Neural cell (in vitro differentiated cells): Measurements from ENCODE around the gene TMEM31. TPM values are rescaled to one million over a fixed set of nuclear protein-coding genes. Genes with fewer than 3 reads are reported as not detected.

Experiments
- H2AFZ ChIP-seq: fragments of 200-600, 300-800 bp; sonication (generic), shearing (Covaris generic); 2 replicates; pipeline ENCODE4 v1.6.0; 2014; ENCODE audit warnings: low read depth, mild to moderate bottlenecking, antibody characterized with exemption, low read length, moderate library complexity
- H3F3A ChIP-seq: fragments of 200-600 bp; shearing (Covaris generic); 2 replicates; pipeline ENCODE4 v1.6.1; 2016; ENCODE audit warnings: mild to moderate bottlenecking, moderate library complexity, mixed read lengths, antibody characterized with exemption, low read length; ENCODE audit not compliant: insufficient read depth, poor library complexity, severe bottlenecking
- H3K27ac ChIP-seq: fragments of 200-600, 300-800 bp; sonication (generic), shearing (Covaris generic); 2 replicates; pipeline ENCODE4 v1.5.1; 2014; ENCODE audit warnings: mild to moderate bottlenecking, low read length, moderate library complexity
- H3K27me3 ChIP-seq: fragments of 300-800, 200-600 bp; sonication (generic), shearing (Covaris generic); 2 replicates; pipeline ENCODE4 v1.6.0; 2014; ENCODE audit warnings: mild to moderate bottlenecking, low read depth, low read length, moderate library complexity; ENCODE audit not compliant: insufficient read depth
- H3K36me3 ChIP-seq: fragments of 300-800, 200-600 bp; sonication (generic), shearing (Covaris generic); 2 replicates; pipeline ENCODE4 v1.5.1; 2014; ENCODE audit warnings: mild to moderate bottlenecking, antibody characterized with exemption, low read length, moderate library complexity; ENCODE audit not compliant: insufficient read depth
- H3K4me2 ChIP-seq: fragments of 300-800, 200-600 bp; sonication (generic), shearing (Covaris generic); 2 replicates; pipeline ENCODE4 v1.6.0; 2014; ENCODE audit warnings: mild to moderate bottlenecking, low read length
- H3K4me3 ChIP-seq: fragments of 300-800, 200-600 bp; sonication (generic), shearing (Covaris generic); 2 replicates; pipeline ENCODE4 v1.5.1; 2014; ENCODE audit warnings: mild to moderate bottlenecking, low read length, moderate library complexity
- H3K79me2 ChIP-seq: fragments of 200-600 bp; shearing (Covaris generic); replicated peaks from 2 replicates; pipeline ENCODE4 v1.6.0; 2014; ENCODE audit warnings: mild to moderate bottlenecking, low read length, moderate library complexity; ENCODE audit not compliant: insufficient read depth
- H3K9ac ChIP-seq: fragments of 300-800, 200-600 bp; sonication (generic), shearing (Covaris generic); 2 replicates; pipeline ENCODE4 v1.6.1; 2016; ENCODE audit warnings: mild to moderate bottlenecking, low read length, mixed read lengths
- H3K9me2 ChIP-seq: fragments of 200-600 bp; shearing (Covaris generic); 2 replicates; pipeline ENCODE4 v1.6.1; 2016; ENCODE audit warnings: mild to moderate bottlenecking, low read length, mixed read lengths; ENCODE audit not compliant: insufficient read depth
- H3K9me3 ChIP-seq: fragments of 200-600, 300-800 bp; sonication (generic), shearing (Covaris generic); 2 replicates; pipeline ENCODE4 v1.6.1; 2016; ENCODE audit warnings: mild to moderate bottlenecking, mixed run types, low read length, moderate library complexity, mixed read lengths
- H4K20me1 ChIP-seq: fragments of 200-600 bp; shearing (Covaris generic); 2 replicates; pipeline ENCODE4 v1.6.1; 2016; ENCODE audit warnings: mild to moderate bottlenecking, mixed run types; ENCODE audit not compliant: insufficient read depth
- EP300 ChIP-seq: fragments of 450-650 bp; conservative IDR thresholded peaks from 2 replicates; pipeline ENCODE4 v1.6.1; 2014; ENCODE audit warnings: antibody characterized with exemption, mild to moderate bottlenecking, moderate library complexity; ENCODE audit not compliant: poor library complexity, severe bottlenecking
- EZH2 ChIP-seq: fragments of 200-600, 300-800 bp; shearing (Covaris generic), sonication (generic); IDR thresholded peaks from 2 replicates; pipeline ENCODE4 v1.6.1; 2014; ENCODE audit warnings: antibody characterized with exemption, low read length, borderline replicate concordance, mild to moderate bottlenecking; ENCODE audit not compliant: insufficient read depth, poor library complexity, severe bottlenecking
- MXI1 ChIP-seq: fragments of 450-650 bp; conservative IDR thresholded peaks from 2 replicates; pipeline ENCODE4 v1.6.1; 2014; ENCODE audit warnings: antibody characterized with exemption, mild to moderate bottlenecking; ENCODE audit not compliant: poor library complexity, severe bottlenecking
- POLR2AphosphoS5 ChIP-seq: IDR thresholded peaks from 2 replicates; pipeline ENCODE4 v1.6.1; 2012
- RAD21 ChIP-seq: fragments of 450-650 bp; conservative IDR thresholded peaks from 2 replicates; pipeline ENCODE4 v1.6.1; 2014; ENCODE audit warnings: antibody characterized with exemption, mild to moderate bottlenecking, moderate library complexity
- SMC3 ChIP-seq: fragments of 450-650 bp; conservative IDR thresholded peaks from 2 replicates; pipeline ENCODE4 v1.6.1; 2014; ENCODE audit warnings: antibody characterized with exemption, mild to moderate bottlenecking, moderate library complexity; ENCODE audit not compliant: poor library complexity
- TAF1 ChIP-seq: IDR thresholded peaks from 2 replicates; pipeline ENCODE4 v1.6.1; 2012; ENCODE audit warnings: low read depth
- polyA plus RNA-seq: library from polyadenylated mRNA; depleted of rRNA; stranded (reverse); fragments of >200 nt; gene quantifications from 2 replicates; pipeline ENCODE4 v1.2.3, GENCODE V29; 2014
- TF ChIP-seq, protein P1 (sequence below): fragments of 450-650 bp; IDR thresholded peaks from 2 replicates; pipeline ENCODE4 v1.5.1; 2014; ENCODE audit warnings: antibody characterized with exemption, mild to moderate bottlenecking, moderate library complexity; ENCODE audit not compliant: poor library complexity, severe bottlenecking
- TF ChIP-seq, protein P2 (sequence below): IDR thresholded peaks from 2 replicates; pipeline ENCODE4 v1.6.1; 2012; ENCODE audit warnings: borderline replicate concordance

Gene TMEM31
- polyA plus RNA-seq, 1 donor from 2014 or later, result 1.0 TPM

DNA sequence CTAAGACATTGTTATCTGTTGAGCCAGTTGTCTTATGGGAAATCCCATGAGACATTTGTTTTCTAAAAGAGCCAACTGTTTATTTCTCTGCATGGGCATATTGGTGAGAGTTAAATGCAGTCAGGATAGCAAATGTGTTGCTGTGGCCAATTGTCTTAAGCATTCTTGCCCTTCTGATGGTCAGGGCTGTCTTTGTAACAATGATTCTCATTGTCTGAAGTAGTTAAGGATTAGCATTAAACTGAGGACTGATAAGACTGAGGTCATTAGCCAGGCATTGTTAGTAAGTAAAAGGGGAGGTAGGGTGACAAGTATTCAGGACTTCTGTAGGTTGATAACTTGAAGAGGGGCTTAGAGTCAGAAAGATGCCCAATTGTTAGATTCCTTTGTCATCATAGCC, 13.0 kb upstream of the TMEM31 start:
- Histone ChIP-seq H3K9me3 (no peaks in the 10 kb centered on the region), H4K20me1 (no peaks in the 10 kb centered on the region), H2AFZ (no peak overlapping the region), H3K4me2 (no peak overlapping the region), H3K36me3 (no peaks in the 10 kb centered on the region), H3K9ac (no peak overlapping the region), H3F3A (no peaks in the 10 kb centered on the region), H3K79me2 (no peaks in the 10 kb centered on the region), H3K4me3 (no peak overlapping the region), H3K27ac (no peak overlapping the region), H3K27me3 (no peaks in the 10 kb centered on the region), H3K9me2 (no peaks in the 10 kb centered on the region)
- TF ChIP-seq SMC3 (no peak), POLR2AphosphoS5 (no peak), MXI1 (no peak), EP300 (no peak), RAD21 (no peak), TAF1 (no peak), EZH2 (no peak)
- TF ChIP-seq, protein P1, sequence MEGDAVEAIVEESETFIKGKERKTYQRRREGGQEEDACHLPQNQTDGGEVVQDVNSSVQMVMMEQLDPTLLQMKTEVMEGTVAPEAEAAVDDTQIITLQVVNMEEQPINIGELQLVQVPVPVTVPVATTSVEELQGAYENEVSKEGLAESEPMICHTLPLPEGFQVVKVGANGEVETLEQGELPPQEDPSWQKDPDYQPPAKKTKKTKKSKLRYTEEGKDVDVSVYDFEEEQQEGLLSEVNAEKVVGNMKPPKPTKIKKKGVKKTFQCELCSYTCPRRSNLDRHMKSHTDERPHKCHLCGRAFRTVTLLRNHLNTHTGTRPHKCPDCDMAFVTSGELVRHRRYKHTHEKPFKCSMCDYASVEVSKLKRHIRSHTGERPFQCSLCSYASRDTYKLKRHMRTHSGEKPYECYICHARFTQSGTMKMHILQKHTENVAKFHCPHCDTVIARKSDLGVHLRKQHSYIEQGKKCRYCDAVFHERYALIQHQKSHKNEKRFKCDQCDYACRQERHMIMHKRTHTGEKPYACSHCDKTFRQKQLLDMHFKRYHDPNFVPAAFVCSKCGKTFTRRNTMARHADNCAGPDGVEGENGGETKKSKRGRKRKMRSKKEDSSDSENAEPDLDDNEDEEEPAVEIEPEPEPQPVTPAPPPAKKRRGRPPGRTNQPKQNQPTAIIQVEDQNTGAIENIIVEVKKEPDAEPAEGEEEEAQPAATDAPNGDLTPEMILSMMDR, result no peak
- TF ChIP-seq, protein P2, sequence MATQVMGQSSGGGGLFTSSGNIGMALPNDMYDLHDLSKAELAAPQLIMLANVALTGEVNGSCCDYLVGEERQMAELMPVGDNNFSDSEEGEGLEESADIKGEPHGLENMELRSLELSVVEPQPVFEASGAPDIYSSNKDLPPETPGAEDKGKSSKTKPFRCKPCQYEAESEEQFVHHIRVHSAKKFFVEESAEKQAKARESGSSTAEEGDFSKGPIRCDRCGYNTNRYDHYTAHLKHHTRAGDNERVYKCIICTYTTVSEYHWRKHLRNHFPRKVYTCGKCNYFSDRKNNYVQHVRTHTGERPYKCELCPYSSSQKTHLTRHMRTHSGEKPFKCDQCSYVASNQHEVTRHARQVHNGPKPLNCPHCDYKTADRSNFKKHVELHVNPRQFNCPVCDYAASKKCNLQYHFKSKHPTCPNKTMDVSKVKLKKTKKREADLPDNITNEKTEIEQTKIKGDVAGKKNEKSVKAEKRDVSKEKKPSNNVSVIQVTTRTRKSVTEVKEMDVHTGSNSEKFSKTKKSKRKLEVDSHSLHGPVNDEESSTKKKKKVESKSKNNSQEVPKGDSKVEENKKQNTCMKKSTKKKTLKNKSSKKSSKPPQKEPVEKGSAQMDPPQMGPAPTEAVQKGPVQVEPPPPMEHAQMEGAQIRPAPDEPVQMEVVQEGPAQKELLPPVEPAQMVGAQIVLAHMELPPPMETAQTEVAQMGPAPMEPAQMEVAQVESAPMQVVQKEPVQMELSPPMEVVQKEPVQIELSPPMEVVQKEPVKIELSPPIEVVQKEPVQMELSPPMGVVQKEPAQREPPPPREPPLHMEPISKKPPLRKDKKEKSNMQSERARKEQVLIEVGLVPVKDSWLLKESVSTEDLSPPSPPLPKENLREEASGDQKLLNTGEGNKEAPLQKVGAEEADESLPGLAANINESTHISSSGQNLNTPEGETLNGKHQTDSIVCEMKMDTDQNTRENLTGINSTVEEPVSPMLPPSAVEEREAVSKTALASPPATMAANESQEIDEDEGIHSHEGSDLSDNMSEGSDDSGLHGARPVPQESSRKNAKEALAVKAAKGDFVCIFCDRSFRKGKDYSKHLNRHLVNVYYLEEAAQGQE, result no peak

DNA sequence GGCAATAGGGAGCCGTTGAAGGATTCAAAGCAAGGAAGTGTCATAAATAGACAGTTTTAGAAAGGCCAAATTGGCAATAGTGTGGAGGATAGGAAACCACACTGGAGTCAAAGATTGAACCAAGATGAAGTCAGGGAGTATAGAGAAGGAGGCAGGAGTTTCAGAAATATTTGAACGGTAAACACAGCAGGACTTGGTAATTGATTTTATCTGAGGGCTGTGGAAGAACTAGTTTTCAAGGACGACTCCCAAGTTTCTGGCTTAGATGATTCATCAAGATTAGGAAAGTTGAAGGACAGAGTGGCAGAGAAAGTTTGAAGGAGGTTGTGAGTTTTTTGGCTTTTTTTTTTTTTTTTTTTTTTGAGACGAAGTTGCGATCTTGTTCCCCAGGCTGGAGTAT, 11.5 kb upstream of the TMEM31 start:
- Histone ChIP-seq H3K4me3 (no peak overlapping the region), H3F3A (no peaks in the 10 kb centered on the region), H3K9me2 (no peaks in the 10 kb centered on the region), H3K4me2 (no peak overlapping the region), H3K36me3 (no peaks in the 10 kb centered on the region), H3K79me2 (no peaks in the 10 kb centered on the region), H4K20me1 (no peaks in the 10 kb centered on the region), H3K9ac (no peak overlapping the region), H3K9me3 (no peaks in the 10 kb centered on the region), H3K27ac (no peak overlapping the region), H3K27me3 (no peaks in the 10 kb centered on the region), H2AFZ (no peak overlapping the region)
- TF ChIP-seq, protein P1, result no peak
